Stimulated activated CD4-positive, alpha-beta T cell treated with anti-CD3 and anti-CD28 coated beads, Interleukin-1b, Interleukin-23, amount 100 ng/mL, for 1 hour (primary cell): ENCODE data around the gene CRLF3.
"Not testable (repeated sequence)": the region's sequence is repeated elsewhere in the genome, so short reads cannot be mapped to it uniquely, and the experiment has no call there.

Experiments used
- DNase-seq, 2 donors: peaks; one replicate each; pipeline ENCODE4 v3.0.0-alpha.2; 2020; ENCODE audit warnings: low read depth in 2 of 2

CRLF3 gene, protein sequence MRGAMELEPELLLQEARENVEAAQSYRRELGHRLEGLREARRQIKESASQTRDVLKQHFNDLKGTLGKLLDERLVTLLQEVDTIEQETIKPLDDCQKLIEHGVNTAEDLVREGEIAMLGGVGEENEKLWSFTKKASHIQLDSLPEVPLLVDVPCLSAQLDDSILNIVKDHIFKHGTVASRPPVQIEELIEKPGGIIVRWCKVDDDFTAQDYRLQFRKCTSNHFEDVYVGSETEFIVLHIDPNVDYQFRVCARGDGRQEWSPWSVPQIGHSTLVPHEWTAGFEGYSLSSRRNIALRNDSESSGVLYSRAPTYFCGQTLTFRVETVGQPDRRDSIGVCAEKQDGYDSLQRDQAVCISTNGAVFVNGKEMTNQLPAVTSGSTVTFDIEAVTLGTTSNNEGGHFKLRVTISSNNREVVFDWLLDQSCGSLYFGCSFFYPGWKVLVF

DNA sequence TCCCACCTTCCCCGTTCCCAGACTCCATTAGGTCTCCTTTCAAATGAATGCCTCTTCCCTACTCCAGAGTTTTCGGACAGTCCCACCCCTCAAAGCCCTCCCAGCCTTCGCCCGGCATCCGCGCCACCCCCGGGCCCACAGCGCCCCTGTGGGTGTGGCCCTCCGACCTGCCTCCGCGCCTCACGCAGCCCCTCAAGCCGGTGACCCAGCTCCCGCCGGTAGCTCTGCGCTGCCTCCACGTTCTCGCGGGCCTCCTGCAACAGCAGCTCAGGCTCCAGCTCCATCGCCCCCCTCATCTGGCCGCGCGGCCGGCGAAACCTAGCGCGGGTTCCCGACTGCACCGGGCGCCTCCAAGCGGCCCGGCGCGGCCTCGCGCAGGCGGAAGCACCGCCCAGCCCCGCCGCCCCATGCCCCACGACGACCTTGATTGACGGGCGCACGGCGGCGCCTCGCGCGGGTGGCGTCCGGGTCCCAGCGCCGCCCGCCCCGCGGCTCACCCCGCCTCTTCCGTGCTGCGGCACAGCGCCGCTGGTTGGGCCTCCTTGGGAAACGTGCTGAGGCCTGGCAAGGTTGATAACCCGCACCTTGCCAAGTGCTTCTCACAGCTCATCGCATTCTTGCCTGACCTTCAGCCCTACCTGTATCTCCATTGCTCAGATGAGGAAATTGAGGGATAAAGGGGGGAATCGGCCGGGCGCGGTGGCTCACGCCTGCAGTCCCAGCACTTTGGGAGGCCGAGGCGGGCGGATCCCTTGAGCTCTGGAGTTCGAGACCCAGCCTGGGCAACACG lies at the start of gene CRLF3:
Gene CRLF3, minus strand, starts transcription at position 337 of the 790 bp plus-strand sequence. Its CDS starts 41 bp downstream, at position 296.
- peak; percentile 68 to 77 for DNase-seq

DNA sequence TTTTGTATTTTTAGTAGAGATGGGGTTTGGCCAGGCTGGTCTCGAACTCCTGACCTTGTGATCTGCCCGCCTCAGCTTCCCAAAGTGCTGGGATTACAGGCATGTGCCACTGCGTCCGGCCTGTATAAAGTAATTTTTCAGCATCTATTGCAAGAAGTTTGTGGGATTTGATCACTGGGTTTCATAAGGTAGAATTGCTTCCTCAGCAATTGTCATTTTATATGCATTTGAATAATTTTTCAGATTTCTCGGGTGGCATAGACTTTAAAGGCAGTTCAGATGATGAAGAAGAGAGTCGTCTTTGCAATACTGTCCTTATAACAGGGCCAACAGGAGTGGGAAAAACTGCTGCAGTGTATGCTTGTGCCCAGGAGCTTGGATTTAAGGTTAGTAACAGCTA lies 44.5 kb upstream of the CRLF3 start:
- DNase-seq: no peak

DNA sequence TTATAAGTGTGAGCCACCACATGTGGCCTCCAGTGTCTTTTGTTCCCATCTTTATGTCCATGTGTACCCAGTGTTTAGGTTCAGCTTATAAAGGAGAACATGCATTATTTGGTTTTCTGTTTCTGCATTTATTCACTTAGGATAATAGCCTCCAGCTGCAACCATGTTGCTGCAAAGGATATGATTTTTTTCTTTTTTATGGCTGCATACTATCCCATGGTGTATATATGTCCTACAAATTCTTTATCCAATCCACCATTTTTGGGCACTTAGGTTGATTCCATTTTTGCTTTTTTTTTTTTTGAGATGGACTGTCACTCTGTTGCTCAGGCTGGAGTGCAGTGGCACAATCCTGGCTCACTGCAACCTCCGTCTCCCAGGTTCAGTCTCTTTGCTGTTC lies 40.1 kb upstream of the CRLF3 start:
- DNase-seq: no peak

DNA sequence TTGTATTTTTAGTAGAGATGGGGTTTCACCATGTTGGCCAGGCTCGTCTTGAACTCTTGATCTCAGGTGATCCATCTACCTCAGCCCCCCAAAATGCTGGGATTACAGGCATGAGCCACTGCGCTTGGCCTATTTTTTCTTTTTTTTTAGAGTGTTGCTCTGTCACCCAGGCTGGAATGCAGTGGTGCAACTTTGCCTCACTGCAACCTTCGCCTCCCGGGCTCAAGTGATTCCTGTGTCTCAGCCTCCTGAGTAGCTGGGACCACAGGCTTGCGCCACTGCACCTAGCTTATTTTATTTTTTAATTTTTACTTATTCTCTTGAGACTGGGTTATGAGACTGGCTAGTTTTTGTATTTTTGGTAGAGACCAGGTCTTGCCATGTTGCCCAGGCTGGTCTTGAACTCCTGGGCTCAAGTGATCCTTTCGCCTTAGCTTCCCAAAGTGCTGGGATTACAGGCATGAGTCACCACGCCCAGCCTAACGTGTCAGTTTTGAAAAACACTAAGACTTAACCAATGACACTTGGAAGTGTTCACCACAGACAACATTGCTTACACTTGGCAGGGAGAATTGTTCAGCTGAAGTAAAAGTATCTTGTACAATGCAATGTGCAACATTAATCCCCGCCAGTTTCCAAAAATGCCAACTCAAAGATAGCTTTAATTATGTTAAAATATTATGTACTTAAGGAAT lies 34.2 kb upstream of the CRLF3 start:
- no peak for DNase-seq

DNA sequence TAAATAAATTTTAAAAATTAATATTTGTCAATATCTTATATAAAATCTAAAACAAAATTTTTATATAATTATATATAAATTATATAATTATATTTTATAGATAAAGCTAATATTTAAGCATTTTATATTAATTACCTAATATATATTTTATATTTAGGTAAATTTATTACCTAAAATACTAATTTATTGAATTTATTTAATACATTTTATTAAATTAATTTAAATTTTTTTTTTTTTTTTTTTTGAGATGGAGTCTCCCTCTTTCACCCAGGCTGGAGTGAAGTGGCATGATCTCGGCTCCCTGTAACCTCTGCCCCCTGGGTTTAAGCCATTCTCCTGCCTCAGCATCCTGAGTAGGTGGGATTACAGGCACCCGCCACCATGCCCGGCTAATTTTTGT lies 29.7 kb upstream of the CRLF3 start:
- no peak for DNase-seq

DNA sequence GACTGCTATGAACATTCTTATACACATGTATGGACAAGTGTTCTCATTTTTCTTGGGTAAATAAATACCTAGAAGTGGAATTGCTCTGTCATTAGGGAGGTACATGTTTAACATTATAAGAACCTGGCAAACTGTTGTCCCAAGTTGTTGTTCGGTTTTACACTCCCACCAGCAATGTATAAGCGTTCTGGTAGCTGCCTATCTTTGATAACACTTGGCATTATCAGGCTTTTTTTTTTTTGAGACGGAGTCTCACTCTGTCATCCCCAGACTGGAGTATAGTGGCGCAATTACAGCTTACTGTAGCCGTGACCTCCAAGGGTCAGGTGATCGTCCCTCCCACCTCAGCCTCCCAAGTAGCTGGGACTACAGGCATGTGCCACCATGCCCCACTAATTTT lies 23.5 kb upstream of the CRLF3 start:
- DNase-seq: no peak

DNA sequence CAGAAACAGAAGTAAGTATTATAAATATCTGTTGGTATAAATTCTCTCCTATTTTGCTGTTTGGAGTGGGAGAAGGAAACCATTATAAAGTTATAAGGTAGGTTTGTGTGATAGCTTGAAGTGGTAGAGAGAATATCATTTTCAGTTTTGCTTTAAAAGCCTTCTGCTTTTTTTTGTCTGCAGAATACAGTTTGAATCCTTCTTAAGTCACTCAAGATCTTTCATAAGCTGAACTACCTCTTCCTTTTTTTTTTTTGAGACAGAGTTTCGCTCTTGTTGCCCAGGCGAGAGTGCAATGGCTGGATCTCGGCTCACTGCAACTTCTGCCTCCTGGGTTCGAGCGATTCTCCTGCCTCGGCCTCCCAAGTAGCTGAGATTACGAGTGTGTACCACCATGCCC lies 16.3 kb upstream of the CRLF3 start:
- DNase-seq: no peak

DNA sequence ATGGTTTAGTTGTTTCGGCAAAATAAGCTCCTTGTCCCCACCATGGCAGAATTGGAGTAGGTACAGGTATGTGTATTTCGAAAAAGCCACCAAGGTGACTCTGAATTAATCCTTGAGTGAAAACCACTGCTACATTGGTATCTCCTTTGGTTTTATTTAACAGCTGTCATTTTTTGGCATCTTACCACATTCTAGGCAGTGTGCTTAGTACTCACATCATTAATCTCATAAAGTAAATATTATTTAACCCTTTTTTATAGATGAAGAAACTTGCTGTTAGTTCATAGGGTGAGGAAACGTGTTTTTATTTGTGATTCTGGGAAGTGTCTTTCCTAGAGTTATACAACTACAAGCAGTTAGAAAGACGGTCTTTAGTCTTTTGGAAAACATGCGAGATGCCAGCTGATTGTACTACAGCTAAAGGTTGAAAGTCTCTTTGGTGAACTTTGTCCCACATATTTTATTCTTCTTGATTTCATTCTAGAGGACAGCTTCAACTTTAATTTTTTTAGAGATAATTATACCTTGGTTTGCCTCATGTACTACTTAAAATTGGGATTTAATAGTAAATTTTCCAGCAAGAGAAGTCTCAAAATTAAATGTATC lies 13.8 kb upstream of the CRLF3 start:
- DNase-seq: no peak

DNA sequence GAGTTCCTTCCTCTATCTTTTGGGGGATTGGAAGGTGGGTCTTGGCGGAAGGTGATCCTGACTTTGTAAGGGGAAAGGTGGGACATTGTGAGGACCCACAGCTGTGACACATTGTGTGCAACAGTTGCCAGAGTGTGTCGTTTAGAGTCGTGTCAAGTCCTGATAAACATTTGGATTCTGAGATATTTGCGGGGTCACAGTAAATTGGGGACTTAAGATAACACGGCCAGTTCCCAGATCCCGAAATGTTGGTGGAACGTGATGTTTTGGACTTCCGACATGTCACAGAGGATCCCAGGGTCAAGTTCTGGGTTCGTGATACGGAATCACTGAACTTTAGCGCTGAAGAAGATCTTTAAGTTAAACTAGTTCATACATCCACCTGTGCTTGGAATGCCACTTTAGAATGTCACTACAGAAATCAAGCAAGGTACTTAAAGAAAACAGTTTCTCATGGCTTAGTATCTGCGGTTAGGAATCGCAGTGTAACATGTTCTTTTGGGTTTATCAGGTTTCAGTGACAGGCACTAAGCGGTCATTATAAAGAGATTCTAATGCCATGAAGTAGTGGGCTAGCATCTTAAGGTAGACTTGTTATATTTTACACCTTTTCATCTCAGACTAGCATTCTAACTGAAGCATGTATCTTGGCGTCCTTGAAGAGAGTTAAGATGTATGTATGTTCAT lies 8.1 kb upstream of the CRLF3 start:
- no peak for DNase-seq

DNA sequence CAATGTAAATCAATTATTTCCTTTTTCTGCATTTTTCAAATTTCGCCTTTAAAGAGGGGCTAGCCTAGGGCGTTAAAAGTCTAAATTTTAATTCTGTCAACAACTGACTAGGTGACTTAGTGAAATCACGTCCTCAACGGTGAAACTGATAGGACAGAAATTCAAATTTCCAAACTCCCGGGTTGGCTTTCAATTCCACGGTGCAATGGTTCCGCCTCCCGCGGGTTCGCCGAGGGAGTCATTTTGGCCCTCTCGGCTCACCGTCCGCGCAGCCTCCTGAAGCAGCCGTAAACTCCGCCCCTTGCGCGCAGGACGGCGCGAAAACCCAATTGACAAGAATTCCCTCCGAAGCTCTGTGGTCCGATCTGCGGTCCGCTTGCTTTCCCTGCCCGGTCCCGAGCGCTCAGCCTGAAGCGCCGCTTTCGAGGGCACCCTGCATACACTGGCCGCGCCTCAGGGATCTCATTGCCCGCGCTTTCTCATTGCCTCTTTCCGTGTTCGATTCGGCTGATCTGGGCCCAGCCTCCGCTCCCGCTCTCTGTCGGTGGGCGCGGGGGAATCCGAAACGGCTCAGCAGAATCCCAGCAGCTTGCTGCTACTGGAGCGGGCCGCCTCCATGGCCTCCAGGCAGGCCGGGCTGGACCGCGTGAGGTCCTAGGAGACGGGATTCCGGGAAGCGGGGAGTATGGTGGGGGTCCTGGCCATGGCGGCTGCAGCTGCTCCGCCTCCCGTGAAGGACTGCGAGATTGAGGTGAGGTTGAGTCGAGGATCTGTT lies 7.4 kb upstream of the CRLF3 start, which contains the start of gene ATAD5:
Gene ATAD5, plus strand, starts transcription at position 304 of the 775 bp plus-strand sequence. Its CDS starts 382 bp downstream, at position 686.
- DNase-seq: peak; percentile 53 to 73

DNA sequence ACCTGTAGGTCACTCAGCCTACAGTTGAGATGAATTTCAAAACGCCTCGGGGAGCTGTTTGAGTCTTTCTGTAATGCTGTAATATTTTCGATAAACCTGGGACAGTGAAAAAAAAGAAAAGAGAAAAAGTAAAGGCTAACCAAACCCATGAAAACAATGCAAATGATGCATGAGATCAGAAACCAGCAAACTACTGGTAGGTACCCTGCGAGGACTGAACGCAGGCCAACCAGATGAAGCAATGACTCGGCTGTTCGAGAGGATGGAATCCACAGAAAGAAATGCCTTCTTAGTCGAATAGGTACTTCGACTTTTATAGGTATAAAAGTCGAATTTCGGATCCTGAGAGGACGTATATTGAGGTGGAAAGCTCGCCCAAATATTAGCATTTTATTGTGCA lies 6.8 kb upstream of the CRLF3 start:
- DNase-seq: no peak

DNA sequence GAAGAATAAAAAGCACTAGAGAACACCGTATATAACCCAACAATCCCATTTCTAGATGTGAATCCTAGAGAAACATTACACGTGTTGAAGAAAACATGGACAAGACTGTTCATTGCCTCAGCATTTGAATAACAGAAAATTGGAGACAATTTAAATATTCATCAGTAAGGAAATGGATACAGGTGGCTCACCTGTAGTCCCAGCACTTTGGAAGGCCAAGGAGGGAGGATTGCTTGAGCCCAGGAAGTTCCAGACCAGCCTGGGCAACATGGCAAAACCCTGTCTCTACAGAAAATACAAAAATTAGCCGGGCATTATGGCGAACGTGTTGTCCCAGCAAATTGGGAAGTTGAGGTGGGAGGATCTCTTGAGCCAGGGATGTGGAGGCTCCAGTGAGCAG lies 4.5 kb upstream of the CRLF3 start:
- no peak for DNase-seq

DNA sequence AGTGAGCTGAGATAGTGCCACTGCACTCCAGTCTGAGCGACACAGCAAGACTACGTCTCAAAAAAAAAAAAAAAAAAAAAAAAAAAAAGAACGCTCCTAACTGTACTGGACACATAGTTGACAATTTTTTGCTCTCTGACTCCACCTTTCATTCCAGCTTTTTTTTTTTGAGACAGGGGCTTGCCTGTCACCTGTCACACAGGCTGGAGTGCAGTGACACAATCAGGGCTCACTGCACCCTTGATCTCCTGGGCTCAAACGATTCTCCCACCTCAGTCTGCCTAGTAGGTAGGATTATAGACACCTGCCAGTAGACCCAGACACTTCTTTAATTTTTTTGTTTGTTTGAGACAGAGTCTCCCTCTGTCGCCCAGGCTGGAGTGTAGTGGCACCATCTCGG lies 2.6 kb upstream of the CRLF3 start:
- no peak for DNase-seq

DNA sequence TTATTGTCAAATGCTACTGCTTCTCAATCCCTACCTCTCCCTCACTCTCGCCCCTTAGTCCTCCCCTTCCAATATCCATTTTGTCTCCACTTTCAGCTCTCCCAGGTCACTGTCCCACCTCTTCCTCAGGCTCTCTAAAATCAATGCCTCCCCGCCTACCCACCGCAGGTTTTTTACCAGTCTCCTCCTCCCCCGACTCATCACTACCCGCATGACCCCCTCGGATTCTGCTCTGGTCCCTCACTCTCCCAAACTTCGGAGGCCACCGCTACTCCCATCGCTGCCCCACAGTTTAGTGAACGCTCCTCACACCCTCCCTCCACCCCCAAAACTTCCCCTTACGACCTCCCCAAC lies 513 bp downstream of the CRLF3 start:
- no peak for DNase-seq

DNA sequence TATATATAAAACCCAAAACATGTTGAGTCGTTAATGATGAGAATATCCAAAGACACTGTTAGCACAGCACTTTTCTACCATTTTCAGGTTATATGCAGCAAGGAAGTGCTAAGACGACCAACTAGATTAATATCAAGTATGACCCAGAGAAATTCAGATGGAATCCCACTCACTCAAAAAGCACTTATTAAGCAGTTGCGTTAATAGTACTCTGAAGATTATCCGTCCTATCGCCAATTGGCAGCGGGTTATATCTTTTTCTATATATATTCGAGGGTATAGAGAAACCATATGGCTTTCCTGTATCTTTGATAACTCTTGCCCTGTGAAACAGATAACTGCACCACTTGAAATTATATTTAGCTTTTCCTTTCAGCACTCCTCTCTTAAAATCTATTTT lies 1.1 kb downstream of the CRLF3 start:
- no peak for DNase-seq

DNA sequence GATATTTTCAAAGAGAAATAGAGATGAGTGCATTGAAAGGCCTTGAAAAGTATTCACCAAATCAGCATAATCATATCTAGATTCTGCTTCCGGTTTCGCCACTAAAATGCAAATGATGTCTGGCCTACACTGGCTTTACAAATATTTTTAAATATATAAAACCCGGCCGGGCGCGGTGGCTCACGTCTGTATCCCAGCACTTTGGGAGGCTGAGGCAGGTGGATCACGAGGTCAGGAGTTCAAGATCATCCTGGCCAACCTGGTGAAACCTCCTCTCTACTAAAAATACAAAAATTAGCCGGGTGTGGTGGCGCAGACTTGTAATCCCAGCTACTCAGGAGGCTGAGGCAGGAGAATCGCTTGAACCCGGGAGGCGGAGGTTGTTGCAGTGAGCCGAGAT lies 1.6 kb downstream of the CRLF3 start:
- DNase-seq: not testable (repeated sequence)

DNA sequence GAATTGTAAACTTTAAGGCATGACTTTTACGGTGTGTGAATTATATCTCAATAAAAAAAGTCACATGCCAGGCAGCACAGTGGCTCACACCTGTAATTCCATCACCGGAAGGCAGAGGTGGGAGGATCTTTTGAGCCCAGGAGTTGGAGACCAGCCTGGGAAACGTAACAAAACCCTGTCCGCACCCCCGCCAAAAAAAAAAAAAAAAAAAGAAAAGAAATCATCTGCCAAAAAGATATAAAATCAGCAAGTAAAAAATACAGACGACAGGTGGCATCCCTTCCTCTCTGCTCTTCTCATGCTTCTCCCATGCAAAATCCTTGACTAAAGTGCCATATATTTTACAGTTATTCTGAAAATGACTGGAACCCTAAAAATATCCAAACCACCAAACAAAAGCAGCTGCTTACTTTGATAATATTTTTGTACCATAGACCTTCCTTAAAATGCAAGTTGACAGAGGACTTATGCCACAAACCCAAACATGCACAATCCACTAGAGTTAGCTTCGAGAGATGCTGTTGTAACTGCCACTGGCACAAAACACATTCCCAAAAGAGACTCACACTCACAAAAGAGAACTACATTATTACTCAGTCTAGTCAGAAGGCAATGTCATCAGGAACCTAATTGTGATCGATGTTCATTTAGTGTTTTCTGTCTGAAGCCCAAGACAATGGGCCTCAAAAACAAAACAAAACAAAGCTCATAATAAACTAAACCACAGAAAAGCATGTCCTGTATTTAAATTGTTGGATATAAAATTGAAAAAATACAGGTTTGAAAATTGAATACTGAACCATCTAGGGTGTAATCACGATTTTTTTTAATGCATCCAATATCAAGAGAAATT lies 2.4 kb downstream of the CRLF3 start:
- DNase-seq: no peak

DNA sequence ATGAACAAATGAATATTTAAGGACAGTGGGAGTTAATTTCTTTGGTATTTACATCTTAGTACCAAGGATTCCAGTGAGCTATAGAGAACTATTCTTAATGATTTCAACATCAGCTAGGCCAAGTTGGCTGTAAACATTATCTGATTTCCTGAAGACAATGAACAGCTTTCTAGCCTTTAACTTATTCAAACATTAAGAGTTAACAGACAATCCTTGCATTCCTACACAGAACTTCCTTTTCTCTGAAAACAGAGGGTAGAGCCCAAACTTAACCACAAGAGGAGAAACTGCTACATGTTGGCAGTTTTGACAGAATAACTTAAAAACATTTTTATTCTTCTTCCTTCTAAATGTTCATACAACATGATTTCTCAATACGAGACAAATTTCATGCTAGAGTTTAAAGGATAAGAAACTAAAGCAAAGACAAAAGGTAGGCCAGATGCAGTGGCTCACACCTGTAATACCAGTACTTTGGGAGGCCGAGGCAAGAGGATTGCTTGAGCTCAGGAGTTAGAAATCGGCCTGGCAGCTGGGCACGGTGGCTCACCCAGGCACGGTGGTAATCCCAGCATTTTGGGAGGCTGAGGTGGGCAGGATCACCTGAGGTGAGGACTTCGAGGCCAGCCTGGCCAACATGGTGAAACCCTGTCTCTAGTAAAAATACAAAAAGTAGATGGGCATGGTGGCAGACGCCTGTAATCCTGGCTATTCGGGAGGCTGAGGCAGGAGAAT lies 4.4 kb downstream of the CRLF3 start:
- DNase-seq: no peak

DNA sequence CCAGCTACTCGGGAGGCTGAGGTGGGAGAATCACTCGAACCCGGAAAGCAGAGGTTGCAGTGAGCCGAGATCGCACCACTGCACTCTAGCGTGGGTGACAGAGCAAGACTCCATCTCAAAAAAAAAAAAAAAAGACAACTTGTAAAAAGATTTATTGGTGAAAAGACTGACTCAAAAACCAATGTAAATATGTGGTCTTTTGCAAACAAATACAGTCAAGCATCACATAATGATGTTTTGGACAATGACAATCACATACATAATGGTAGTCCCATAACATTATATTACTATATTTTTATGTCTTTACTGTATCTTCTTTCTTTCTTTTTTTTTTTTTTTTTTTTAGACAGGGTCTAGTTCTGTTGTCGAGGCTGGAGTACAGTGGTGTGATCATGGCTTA lies 8.3 kb downstream of the CRLF3 start:
- DNase-seq: no peak
